Measurements from ENCODE around the gene TBCEL. TPM values are rescaled to one million over a fixed set of nuclear protein-coding genes. Genes with fewer than 3 reads are reported as not detected.

The TBCEL gene
- total RNA-seq, 1 donor from 2014 or later: 19.7 TPM

DNA sequence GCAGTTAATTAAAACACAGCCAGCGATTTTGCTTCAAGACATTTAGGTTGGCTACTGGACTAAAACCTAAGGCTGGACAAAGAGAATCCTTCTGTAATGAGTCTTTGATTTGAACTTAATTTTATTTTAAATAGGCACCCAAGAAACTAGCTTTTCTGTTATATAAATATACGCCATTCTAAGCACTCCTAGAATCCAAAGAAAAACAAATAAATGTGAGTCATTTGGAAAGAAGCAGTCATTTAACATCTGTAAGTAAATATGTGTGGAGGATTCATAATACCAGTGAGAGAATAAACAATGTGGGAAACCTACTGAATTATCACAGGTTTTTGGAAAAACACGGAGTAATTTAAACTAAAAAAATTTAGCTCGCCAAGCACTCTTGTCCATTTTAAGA lies 76.0 kb downstream of the TBCEL start:
- no peaks in the 10 kb centered on the region for H3K36me3 Mint-ChIP-seq (ENCODE audit: low read depth)
- no peak overlapping the region for H3K4me3 Mint-ChIP-seq
- no peak for DNase-seq (ENCODE audit: low read depth, low spot score)
- H3K27me3 Mint-ChIP-seq (ENCODE audit: low read depth): no peaks in the 10 kb centered on the region
- H3K27ac Mint-ChIP-seq (ENCODE audit: unreplicated experiment): no peak overlapping the region
- peaks cover 3% of the 10 kb centered on the region for H3K9me3 Mint-ChIP-seq
- TF ChIP-seq, protein P1, sequence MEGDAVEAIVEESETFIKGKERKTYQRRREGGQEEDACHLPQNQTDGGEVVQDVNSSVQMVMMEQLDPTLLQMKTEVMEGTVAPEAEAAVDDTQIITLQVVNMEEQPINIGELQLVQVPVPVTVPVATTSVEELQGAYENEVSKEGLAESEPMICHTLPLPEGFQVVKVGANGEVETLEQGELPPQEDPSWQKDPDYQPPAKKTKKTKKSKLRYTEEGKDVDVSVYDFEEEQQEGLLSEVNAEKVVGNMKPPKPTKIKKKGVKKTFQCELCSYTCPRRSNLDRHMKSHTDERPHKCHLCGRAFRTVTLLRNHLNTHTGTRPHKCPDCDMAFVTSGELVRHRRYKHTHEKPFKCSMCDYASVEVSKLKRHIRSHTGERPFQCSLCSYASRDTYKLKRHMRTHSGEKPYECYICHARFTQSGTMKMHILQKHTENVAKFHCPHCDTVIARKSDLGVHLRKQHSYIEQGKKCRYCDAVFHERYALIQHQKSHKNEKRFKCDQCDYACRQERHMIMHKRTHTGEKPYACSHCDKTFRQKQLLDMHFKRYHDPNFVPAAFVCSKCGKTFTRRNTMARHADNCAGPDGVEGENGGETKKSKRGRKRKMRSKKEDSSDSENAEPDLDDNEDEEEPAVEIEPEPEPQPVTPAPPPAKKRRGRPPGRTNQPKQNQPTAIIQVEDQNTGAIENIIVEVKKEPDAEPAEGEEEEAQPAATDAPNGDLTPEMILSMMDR (conservative IDR thresholded peaks at IDR 0.05): no peak
- H3K4me1 Mint-ChIP-seq: peaks cover 3% of the 10 kb centered on the region

DNA sequence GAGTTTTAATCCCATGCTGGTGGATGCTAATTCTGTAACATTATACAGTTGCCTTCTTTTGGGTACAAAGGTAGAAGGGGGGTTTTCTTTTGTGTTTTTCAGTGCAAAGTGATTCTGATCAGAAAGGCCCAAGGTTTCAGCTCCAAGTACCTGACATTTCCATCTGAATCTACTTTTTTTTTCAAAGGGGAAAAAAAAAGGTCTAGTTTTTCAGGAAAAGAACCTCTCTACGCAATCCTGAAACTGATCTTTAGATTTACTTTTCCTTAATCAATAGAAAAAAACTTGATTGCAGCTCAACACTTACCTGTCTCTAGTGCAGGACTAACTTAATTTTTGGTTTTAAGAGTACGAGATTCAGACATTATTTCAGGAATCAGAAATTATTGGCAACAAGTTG lies 77.0 kb downstream of the TBCEL start, which contains the start of gene TECTA:
TECTA (plus strand) TSS at position 301 of the 400 bp plus-strand sequence. CDS start 1,423 bp downstream, outside the sequence.
- H3K9me3 Mint-ChIP-seq: peaks cover 3% of the 10 kb centered on the region
- TF ChIP-seq, protein P1 (conservative IDR thresholded peaks at IDR 0.05): no peak
- no peak for DNase-seq (ENCODE audit: low read depth, low spot score)
- H3K4me1 Mint-ChIP-seq: peaks cover 5% of the 10 kb centered on the region
- no peak within 1 kb of the TSS for H3K27ac Mint-ChIP-seq (ENCODE audit: unreplicated experiment)
- H3K27me3 Mint-ChIP-seq (ENCODE audit: low read depth): no peaks in the 10 kb centered on the region
- no peaks in the 10 kb centered on the region for H3K36me3 Mint-ChIP-seq (ENCODE audit: low read depth)
- no peak within 1 kb of the TSS for H3K4me3 Mint-ChIP-seq

DNA sequence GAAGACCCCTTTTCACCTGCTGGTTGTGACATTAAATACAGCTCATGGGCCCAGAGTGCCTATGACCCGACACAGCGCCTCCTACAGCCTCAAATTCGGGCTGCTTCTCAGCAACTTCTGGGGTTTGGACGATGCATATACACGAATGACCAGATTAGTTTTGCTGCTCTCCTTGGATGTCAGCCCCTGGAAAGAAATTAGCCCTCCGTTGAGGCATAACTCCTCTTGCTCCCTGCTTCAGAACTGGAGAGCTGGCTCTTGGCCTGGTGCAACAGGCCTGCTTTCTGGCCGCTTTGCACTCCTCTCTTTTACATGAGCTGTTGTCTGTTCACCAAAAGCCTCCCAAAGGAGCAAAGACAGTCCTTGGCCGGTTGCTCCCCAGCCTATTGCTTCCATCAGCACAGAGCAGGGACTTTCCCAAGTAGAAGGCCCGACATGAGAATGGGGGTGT lies 80.4 kb downstream of the TBCEL start:
- TF ChIP-seq, protein P1 (conservative IDR thresholded peaks at IDR 0.05): peak; percentile 18

DNA sequence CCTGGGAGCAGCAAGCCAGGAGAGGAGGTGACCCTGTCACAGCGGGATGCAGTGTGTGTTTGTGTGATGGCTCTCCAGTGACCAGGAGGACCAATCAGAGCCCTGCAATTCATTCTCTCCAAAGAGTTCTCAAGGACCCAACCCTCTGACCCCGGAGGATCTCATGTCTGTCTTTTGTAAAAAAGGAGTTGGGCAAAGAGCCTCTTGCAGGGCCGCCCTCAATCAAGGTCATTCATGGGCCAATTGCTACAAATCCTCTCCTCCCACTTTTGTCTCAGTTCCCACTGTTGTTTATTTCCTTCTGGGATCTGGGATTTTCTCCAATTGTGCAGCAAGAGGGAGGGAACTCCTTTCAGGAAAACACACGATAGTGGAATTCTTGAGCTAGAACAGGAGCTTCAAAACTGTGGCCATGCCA lies 81.2 kb downstream of the TBCEL start:
- Mint-ChIP-seq H3K4me3 (no peak overlapping the region), H3K27me3 (ENCODE audit: low read depth) (no peaks in the 10 kb centered on the region), H3K9me3 (no peaks in the 10 kb centered on the region), H3K4me1 (peaks cover 5% of the 10 kb centered on the region), H3K27ac (ENCODE audit: unreplicated experiment) (no peak overlapping the region), H3K36me3 (ENCODE audit: low read depth) (no peaks in the 10 kb centered on the region)
- TF ChIP-seq, protein P1 (conservative IDR thresholded peaks at IDR 0.05): no peak
- DNase-seq (ENCODE audit: low read depth, low spot score): no peak

More for the DNA sequence above, 80.4 kb downstream of the TBCEL start:
- no peak for DNase-seq (ENCODE audit: low read depth, low spot score)
- no peak overlapping the region for H3K4me3 Mint-ChIP-seq
- H3K27ac Mint-ChIP-seq (ENCODE audit: unreplicated experiment): no peak overlapping the region
- no peaks in the 10 kb centered on the region for H3K9me3 Mint-ChIP-seq
- H3K4me1 Mint-ChIP-seq: peaks cover 5% of the 10 kb centered on the region
- no peaks in the 10 kb centered on the region for H3K36me3 Mint-ChIP-seq (ENCODE audit: low read depth)
- H3K27me3 Mint-ChIP-seq (ENCODE audit: low read depth): no peaks in the 10 kb centered on the region

DNA sequence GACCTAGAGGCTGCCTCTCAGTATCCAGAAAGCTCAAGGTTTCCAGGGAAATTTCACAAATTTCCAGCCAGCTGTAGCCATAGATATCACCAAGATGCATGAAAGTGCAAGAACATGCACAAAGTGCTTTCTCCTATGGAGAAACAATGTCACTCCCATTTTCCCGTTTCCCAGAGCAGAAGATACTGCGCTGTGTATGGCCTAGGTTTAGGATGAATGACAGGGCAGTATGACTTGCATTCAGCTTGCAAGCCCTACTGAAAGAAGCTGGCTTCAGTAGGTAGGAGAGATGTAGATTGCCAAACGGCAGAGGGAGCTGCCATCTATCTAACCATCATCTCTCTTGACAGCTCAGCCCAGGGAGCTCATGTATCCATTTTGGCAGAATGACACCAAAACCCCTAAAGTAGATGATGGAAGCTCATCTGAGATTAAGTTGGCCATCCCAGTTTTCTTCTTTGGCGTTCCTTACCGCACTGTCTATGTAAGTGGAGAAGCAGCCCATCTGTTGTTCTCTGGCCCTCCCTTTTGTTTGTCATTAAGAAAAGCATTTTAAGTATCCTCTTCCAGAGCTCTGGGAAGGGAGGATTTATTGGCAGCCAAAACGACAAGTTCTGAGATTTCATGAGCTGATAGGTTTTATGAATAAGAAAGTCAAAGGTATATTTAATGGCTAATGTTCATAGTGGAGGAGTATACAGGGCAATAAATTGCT lies 81.7 kb downstream of the TBCEL start:
- Mint-ChIP-seq H3K4me1 (peaks cover 5% of the 10 kb centered on the region), H3K27me3 (ENCODE audit: low read depth) (no peaks in the 10 kb centered on the region), H3K4me3 (no peak overlapping the region), H3K27ac (ENCODE audit: unreplicated experiment) (no peak overlapping the region), H3K9me3 (no peaks in the 10 kb centered on the region), H3K36me3 (ENCODE audit: low read depth) (no peaks in the 10 kb centered on the region)
- no peak for DNase-seq (ENCODE audit: low read depth, low spot score)
- TF ChIP-seq, protein P1 (conservative IDR thresholded peaks at IDR 0.05): no peak

Measured in neural crest cell (in vitro differentiated cells).